Effector memory CD4-positive, alpha-beta T cell (primary cell): ENCODE measurements around the gene ARPC5L.

Experiments
- DNase-seq, 3 donors: peaks; one replicate each; pipeline ENCODE4 v3.0.0-alpha.2; 2020
- H3K27ac ChIP-seq: 2 replicates; pipeline ENCODE4 v1.7.0; 2013; ENCODE audit warnings: mild to moderate bottlenecking, low read length, moderate library complexity; ENCODE audit not compliant: insufficient read depth, poor library complexity, severe bottlenecking
- H3K27me3 ChIP-seq: replicated peaks from 2 replicates; pipeline ENCODE4 v1.7.0; 2013; ENCODE audit warnings: mild to moderate bottlenecking, low read length; ENCODE audit not compliant: insufficient read depth, control insufficient read depth, poor library complexity, severe bottlenecking
- H3K36me3 ChIP-seq: 2 replicates; pipeline ENCODE4 v1.7.0; 2013; ENCODE audit warnings: mild to moderate bottlenecking, low read length, moderate library complexity; ENCODE audit not compliant: control insufficient read depth, insufficient read depth
- H3K4me1 ChIP-seq: 2 replicates; pipeline ENCODE4 v1.7.0; 2013; ENCODE audit warnings: low read length, mild to moderate bottlenecking; ENCODE audit not compliant: control insufficient read depth, insufficient read depth, poor library complexity, severe bottlenecking
- H3K4me3 ChIP-seq: 2 replicates; pipeline ENCODE4 v1.7.0; 2013; ENCODE audit warnings: low read length, low read depth, mild to moderate bottlenecking; ENCODE audit not compliant: insufficient read depth, poor library complexity, severe bottlenecking
- H3K9me3 ChIP-seq: 2 replicates; pipeline ENCODE4 v1.7.0; 2013; ENCODE audit warnings: mild to moderate bottlenecking, low read length, moderate library complexity; ENCODE audit not compliant: control insufficient read depth

ARPC5L gene

GRCh38 chr9:124853605-124854143 is 8.3 kb upstream of the ARPC5L start:
- H3K4me1 ChIP-seq, result peaks cover 5% of the 10 kb centered on the region
- no peak for DNase-seq
- peak overlapping the region; percentile 56 for H3K27ac ChIP-seq
- H3K36me3 ChIP-seq, result peaks cover 23% of the 10 kb centered on the region
- H3K4me3 ChIP-seq, result peak overlapping the region; percentile 40
- H3K27me3 ChIP-seq, result no peaks in the 10 kb centered on the region
- H3K9me3 ChIP-seq, result no peaks in the 10 kb centered on the region

DNA sequence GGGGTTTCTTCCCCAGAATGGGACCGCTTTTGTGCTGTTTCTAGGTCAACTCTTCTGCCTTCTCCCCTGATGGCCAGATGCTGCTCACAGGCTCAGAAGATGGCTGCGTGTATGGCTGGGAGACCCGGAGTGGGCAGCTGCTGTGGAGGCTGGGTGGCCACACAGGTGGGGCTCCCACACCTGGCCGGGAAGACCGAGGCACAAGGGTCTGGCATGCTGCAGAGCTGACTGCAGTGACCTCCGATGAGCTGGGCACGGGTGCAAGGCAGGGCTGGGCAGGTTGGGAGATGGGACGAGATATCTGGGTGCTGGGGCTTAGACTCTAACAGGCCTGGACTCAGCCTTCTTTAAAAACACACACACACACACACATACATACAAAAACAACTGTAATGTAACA is 7.8 kb upstream of the ARPC5L start:
- H3K27me3 ChIP-seq, result no peaks in the 10 kb centered on the region
- H3K4me3 ChIP-seq, result no peak overlapping the region
- H3K4me1 ChIP-seq, result peaks cover 5% of the 10 kb centered on the region
- no peaks in the 10 kb centered on the region for H3K9me3 ChIP-seq
- peaks cover 28% of the 10 kb centered on the region for H3K36me3 ChIP-seq
- DNase-seq, result no peak
- H3K27ac ChIP-seq, result peak overlapping the region; percentile 56

DNA sequence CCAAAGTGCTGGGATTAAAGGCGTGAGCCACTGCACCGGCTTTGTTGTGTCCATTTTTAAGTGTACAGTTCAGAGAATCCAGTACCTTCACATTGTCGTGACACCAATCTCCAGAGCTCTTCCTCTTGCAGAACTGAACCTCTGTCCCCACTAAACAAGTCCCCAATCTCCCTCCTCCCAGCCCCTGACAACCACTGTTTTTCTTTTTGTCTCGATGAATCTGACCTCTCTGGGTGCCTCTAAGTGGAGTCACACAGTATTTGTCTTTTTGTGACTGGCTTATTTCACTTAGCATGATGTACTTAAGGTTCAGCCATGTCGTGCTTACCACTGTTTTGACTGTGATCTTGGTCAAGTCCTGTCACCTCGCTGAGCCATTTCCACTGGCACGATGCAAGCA is 7.1 kb upstream of the ARPC5L start:
- DNase-seq, result no peak
- peaks cover 5% of the 10 kb centered on the region for H3K4me1 ChIP-seq
- H3K27ac ChIP-seq, result peak overlapping the region; percentile 55
- H3K27me3 ChIP-seq, result no peaks in the 10 kb centered on the region
- no peaks in the 10 kb centered on the region for H3K9me3 ChIP-seq
- no peak overlapping the region for H3K4me3 ChIP-seq
- peaks cover 35% of the 10 kb centered on the region for H3K36me3 ChIP-seq

DNA sequence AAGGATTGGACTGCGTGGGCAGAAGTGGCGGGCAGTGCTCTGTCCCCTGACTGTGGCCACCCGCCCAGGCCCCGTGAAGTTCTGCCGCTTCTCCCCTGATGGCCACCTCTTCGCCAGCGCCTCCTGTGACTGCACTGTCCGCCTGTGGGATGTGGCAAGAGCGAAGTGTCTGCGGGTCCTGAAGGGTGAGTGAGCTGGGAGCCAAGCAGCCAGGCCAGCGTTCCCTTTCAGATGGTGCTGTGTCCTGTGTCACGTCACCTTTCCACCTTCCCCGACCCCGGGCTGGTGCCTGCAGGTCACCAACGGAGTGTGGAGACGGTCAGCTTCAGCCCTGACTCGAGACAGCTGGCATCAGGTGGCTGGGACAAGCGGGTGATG is 6.4 kb upstream of the ARPC5L start:
- H3K36me3 ChIP-seq, result peaks cover 42% of the 10 kb centered on the region
- H3K27ac ChIP-seq, result peak overlapping the region; percentile 55
- H3K4me1 ChIP-seq, result peaks cover 12% of the 10 kb centered on the region
- no peak for DNase-seq
- no peak overlapping the region for H3K4me3 ChIP-seq
- H3K27me3 ChIP-seq, result no peaks in the 10 kb centered on the region
- H3K9me3 ChIP-seq, result no peaks in the 10 kb centered on the region

- Histone ChIP-seq H3K4me1 (peaks cover 18% of the 10 kb centered on the region), H3K27me3 (no peaks in the 10 kb centered on the region), H3K36me3 (peaks cover 47% of the 10 kb centered on the region), H3K4me3 (no peak overlapping the region), H3K9me3 (no peaks in the 10 kb centered on the region), H3K27ac (no peak overlapping the region)
- DNase-seq, result no peak
These were observed 5.8 kb upstream of the ARPC5L start for GRCh38 chr9:124855944-124856765.

DNA sequence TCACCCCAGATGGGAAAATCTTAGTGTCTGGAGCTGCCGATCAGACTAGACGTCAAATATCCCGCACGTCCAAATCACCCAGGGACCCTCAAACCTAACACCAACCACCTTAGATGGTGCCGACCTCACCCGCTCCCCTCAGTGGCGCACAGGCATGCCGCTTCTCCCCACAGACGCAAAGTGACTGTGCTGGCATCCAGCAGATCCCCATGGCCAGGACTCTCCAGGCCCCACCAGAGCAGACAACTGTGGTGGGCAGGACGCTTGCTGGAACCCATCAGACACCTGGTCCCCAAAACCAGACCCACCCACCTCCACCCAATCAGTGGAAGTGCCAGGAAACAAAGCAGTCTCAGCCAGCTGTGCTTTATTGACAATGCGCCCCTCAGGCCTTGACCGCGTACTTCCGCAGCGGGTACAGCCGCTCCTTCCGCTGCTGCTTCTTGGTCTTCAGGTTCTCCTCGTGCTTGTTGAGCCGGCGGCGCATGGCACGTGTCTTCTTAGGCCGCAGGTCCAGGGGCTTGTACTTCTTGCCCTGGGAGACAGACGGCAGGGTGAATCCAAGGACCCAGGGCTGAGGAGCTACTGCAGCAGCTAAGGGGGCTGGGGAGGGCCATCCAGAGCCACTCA is 4.3 kb upstream of the ARPC5L start:
- Histone ChIP-seq H3K4me1 (peaks cover 17% of the 10 kb centered on the region), H3K27me3 (no peaks in the 10 kb centered on the region), H3K9me3 (no peaks in the 10 kb centered on the region), H3K36me3 (peaks cover 47% of the 10 kb centered on the region), H3K4me3 (no peak overlapping the region), H3K27ac (no peak overlapping the region)
- no peak for DNase-seq

DNA sequence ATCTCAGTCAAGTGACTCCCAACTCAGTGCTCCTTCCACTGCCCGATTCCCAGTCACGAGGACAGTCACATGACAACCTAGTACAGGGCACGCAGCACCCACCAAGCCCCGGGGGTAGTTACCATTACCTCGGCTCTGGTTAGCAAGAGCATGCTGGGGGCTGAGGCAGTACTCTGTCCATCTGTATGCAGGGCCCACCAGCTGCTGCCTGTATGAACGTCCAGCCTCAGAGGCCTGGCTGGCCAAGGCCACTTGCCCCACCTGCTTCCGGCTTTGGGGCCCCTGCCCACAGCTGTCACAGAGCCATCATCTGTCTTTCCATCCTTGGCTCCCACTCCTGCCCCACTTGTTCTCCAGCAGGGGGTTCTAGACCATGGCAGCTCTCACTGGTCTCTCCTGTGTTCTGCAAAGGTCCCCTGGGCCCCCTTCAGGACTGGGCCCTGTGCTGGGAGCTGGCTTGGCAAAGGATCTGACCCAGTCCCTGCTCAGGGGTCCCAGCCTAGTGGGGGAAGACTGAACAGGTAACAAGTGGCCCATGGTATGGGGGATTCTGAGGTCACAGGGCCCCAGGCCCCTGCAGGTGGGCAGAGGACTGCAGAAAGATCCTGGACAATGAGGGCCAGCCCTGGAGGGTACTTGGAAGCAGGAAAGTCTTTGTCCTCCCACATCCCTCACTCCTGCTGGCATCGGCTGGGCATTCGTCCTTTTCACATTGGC is 3.4 kb upstream of the ARPC5L start:
- peaks cover 14% of the 10 kb centered on the region for H3K4me1 ChIP-seq
- no peak overlapping the region for H3K27ac ChIP-seq
- H3K9me3 ChIP-seq, result no peaks in the 10 kb centered on the region
- peaks cover 47% of the 10 kb centered on the region for H3K36me3 ChIP-seq
- no peaks in the 10 kb centered on the region for H3K27me3 ChIP-seq
- H3K4me3 ChIP-seq, result no peak overlapping the region
- no peak for DNase-seq

GRCh38 chr9:124859803-124860581 is 1.9 kb upstream of the ARPC5L start:
- peak overlapping the region; percentile 87 for H3K27ac ChIP-seq
- no peaks in the 10 kb centered on the region for H3K9me3 ChIP-seq
- peaks cover 47% of the 10 kb centered on the region for H3K36me3 ChIP-seq
- no peak for DNase-seq
- H3K4me1 ChIP-seq, result peaks cover 14% of the 10 kb centered on the region
- no peak overlapping the region for H3K4me3 ChIP-seq
- no peaks in the 10 kb centered on the region for H3K27me3 ChIP-seq

DNA sequence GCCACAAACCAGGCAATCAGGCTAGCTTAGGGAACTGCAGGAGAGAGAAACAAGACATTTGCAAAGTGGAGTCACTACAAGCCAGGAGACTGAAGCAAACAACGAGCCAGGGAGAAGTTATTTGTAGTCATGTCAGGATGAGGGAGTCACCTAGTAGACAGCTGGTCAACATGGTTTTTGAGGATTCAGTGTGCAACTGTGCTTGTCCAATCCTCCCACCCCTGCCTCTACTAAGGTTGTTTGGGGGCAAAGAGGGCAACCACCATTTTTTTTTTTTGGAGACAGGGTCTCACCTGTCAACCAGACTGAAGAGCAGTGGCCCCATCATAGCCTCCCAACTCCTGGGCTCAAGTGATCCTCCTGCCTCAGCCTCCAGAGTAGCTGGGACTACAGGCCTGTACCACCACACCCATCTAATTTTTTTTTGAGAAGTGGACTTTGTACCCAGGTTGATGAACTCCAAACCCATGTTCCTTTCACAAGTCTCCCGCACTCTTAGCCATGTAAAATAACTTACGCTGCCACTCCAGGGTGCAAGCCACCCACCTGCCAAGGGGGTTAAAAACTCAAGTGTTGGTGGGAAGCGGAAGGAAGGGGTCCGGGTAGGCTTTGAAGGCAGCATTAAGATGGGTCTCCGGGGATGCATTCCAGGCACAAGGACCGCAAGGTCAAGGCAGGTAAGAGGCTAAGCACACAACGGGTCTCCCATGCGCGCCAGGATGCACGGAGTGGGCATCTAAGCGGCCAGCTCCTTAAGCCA is 1.2 kb upstream of the ARPC5L start:
- Histone ChIP-seq H3K27me3 (no peaks in the 10 kb centered on the region), H3K27ac (peak overlapping the region; percentile 87), H3K4me3 (peak overlapping the region; percentile 74), H3K9me3 (no peaks in the 10 kb centered on the region), H3K36me3 (peaks cover 47% of the 10 kb centered on the region), H3K4me1 (peaks cover 14% of the 10 kb centered on the region)
- no peak for DNase-seq
